GM21528 (cell line): ENCODE measurements around the gene GPR151.
A peak's percentile ranks its signal among the peaks of the same experiment; 100 is the strongest.
"Not testable (repeated sequence)": the region's sequence is repeated elsewhere in the genome, so short reads cannot be mapped to it uniquely, and the experiment has no call there.

Experiments used
- ATAC-seq: cut with Tn5 transposase; IDR thresholded peaks from one replicate; pipeline ENCODE4 v1.9.1; 2021; ENCODE audit warnings: mild to moderate bottlenecking, moderate library complexity; ENCODE audit not compliant: unreplicated experiment, low FRiP score

The GPR151 gene

DNA sequence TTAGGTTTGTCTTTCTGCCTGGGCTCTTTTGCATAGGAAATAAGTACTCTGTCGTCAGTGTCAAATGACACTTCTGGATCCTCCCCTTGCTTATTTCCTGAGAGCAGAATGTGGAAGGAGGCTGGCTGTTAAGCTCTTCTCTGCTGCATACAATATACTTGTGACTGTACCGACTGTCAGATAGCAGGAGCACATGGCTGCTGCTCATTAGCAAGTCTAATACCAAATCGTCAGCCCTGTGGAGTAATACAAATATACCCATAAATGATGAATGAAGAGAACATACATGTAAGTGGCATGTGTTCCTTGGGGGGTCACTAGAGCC is at the start of gene GPR151:
GPR151 (minus strand) TSS at position 40 of the 325 bp plus-strand sequence. CDS start 77 bp downstream, outside the sequence.
- ATAC-seq: no peak

DNA sequence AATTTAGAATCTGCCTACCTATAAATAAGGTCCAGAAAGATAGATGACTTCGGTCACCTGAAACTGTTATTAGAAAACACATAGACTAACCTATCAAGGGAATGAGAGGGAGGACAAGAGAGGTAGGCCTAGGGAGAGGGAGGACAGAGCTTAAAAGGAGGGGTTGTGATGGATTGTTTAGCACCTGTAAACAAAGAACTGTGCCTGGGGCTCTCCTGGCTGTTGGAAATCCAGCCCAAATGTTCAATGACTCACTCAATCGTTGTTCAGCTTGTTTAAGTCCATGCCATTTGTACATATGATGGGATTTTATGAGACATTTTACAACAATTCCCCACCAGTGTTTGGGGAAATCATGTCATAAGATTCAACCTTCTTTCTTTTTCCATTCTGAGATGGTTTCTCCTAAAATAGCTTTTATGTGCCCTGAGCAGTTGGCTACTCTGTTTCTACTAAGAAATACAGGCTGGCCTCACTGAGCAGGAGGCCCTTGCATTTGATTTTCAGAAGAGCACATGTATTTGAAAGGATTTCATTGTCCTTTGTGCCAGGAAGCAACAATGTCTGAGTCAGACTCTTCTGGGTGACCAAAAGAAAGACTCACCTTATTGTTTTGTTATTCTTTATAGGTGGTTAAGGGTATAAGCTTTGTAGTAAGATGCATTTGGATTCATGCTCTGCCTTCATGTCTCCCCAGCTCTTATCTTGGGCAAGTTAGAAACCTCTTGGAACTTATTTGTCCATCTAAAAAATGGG is 48.2 kb upstream of the GPR151 start:
- no peak for ATAC-seq

DNA sequence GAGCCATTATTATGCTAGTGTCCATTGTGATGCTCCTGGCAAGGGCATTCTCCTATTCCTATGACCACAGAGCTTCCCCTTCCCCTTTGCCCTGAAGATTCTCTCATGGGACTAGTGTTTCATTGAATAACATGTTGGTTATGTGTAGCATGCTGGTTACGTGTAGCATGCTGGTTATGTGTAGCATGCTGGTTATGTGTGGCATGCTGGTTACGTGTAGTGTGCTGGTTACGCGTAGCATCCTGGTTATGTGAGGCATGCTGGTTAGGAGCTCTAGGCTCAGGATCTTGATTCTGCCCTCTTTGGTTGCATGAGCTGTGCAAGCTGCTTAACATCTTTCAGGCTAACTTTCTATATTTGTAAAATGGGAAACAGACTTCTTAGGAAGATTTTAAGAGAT is 46.5 kb upstream of the GPR151 start:
- ATAC-seq: no peak

DNA sequence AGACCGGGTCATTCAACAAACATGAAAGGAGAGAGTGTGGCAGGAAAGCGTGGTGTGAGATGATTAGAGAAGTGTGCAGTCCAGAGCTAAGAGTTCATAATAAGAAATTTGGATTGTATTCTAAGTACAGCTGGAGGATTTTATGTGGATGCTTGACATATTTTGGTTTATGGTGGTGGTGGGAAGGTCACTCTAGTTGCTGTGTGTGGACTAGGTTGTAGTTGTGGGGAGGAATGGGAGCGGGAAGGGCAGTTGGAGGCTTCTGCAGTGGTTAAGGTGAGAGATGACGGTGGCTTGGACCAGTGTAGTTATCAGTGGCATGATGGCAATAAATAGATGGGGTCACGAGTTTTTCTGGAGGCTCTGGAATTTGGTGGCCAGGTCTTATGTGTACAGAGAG is 45.7 kb upstream of the GPR151 start:
- no peak for ATAC-seq

DNA sequence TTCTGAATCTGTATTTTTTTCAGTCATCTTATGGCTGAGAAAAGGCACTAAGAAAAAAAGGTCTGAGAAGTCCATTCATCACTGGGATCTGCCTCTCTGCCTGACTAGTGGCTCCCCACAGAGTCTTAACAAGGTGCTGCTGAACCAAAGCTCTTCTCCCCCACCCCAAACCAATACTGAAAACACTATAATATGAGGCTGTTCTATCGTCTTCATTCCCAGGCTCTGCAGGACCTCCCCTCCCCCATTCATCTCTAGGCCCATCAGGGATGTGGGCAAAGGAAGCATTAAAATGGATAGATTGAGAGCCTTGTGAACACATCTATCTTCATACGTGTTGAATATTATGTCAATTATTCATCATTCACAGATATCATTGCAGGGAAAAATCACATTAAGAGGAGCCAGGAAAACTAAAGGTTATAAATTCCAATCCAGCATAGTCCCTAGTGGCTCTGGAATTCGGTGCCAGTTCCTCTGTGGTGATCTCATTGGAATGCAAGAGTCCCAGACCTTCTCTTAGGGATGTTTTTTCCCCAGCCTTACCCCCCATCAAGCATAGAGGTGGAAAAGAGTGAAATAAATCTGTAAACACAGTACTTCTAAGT is 44.3 kb upstream of the GPR151 start:
- no peak for ATAC-seq

DNA sequence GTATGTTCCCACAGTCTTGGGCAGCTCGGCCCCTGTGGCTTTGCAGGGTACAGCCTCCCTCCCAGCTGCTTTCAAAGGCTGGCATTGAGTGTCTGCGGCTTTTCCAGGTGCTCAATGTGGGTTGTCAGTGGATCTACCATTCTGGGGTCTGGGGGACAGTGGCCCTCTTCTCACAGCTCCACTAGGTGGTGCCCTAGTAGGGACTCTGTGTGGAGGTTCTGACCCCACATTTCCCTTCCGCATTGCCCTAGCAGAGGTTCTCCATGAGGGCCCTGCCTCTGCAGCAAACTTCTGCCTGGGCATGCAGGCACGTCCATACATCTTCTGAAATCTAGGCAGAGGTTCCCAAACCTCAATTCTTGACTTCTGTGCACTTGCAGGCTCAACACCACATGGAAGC is 40.9 kb upstream of the GPR151 start:
- not testable (repeated sequence) for ATAC-seq

DNA sequence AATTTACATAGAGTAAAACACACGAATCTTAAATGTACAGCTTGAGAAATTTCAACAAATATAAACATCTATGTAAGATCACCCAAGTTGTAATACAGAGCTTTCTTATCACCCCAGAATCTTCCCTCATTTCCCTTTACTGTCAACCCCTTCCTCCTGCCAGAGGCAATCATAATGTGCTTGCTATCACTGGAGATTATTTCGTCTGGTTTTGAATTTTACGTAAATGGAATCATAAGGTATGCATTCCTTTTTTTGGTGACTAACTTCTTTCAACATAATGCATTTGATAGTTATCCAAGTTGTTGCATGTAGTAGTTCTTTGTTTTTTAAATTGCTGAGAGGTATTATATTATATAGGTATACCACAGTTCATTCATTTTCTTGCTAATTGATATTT is 37.5 kb upstream of the GPR151 start:
- no peak for ATAC-seq

DNA sequence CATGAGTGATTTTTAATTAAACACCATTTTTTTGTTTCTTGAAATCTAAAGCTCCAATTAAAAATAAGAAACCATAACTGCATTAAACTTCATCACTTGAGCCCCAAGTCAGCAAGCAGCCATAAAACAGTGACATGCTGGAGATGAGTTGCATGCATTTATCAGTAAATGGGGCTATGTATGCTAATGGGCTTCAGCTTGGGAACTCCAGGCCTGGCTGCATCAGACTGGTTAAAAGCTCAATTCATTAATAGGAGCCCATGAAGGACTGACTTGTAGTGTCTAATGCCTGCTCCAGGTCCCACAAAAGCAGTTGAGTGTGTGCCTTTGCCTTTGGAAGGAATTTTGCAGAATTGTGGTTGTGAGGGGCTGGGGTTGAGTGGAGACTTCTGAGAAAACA is 33.6 kb upstream of the GPR151 start:
- no peak for ATAC-seq

DNA sequence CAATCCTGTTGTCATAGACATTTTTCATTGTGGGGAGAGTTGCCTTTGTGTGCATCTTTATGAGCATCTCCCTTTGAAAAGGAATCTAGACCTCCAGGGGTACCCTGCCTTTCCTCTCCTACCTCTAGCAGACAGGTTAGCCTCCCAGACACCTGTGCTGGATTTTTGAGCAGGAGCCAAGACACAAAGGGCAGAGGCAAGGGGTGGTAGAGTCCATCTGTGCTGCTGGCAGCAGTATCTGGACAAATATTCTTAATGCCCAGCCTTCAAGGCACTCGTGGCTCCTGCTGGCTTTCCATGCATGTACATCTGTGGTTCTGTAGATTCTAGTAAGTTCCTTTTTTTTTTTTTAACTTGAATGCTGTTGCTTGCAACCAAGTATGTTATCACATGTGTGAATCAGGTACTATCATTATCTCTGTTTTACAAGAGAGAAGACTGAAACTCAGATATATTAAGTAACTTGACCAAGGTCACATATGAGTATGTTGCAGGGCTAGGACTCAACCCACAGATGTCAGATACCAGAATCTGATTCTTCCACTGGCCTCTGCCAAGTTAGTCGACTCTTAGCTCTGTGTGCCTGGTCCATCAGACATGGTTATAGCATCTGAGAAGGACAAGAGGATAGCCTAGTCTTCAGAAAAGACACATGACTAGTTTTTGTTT is 32.9 kb upstream of the GPR151 start:
- no peak for ATAC-seq

DNA sequence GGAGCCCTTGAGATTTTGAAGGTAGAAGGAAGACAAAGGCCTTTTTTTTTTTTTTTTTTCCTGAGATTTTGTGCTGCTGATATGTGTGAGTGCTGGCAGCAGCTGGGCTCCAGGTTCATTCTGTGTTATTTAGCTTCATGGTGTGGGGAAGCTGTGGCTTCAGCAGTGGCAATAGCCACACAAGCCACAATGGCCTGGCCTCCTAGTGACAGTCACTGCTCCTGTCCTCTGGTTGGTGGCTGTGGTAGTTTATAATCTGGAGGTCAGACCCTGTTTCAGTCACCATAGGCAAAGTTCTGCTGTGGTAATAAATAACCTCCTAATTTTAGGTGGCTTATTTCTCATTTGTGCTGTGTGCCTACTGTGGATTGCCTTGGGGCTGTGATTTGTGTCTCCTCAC is 28.2 kb upstream of the GPR151 start:
- ATAC-seq: no peak

DNA sequence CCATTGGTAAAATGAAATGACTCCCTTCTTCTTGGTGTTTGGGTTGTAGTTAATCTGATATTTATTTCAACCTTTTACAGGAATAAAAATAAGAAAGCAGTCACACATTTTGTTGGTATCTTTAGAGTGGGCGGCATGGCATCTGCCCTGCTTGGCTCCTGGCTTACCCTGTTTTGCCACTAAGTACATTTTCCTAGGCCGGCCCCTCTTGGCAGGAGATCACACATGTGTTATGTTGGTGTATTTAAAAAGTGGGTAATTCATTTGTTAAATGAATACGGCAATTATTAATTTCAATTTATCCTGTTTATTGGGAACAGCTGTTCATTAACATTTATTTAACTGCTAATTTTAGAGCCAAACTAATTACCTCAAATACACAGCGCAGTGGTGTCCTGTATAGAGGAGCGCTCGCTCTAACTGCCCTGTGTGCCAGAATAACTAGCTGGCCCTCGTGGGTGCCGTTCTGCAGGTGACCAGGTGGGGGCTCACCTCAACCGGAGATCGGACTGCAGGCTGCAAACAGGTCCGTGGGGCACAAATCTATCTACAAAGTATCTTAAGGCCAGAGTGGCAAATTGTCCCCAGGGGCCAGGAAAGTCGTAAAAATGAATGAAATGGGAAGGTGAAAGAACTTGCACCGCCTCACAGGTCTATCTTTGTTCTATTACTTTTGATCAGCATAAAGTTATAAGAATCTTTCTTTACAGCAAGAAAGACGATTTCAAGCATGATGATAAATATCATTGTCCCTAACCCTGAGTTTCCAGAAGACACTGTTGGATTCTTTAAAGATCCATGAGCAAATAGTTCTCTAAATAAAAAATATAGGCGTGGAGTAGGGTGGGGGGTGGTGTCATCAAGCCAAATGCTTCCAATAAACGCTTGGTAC is 26.2 kb upstream of the GPR151 start:
- peak; percentile 95 for ATAC-seq

DNA sequence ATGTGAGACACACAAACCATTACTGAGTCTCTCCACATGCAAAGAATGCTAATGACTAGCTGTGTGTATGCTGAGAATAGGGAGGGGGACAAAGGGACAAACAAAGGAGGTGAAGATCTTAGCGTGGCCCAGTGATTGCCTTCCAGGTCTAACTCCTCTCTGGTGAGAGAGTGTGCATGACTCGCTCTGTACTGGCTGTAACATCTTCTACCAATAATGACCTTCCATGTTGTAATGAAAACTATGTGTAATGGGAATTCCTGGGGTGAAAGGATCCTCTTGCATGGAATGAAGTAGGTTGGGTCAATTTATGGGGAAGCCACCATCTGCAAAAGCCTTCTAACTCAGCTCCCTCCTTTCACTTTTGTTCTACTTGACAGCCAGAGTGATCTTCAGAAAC is 24.4 kb upstream of the GPR151 start:
- ATAC-seq: no peak

DNA sequence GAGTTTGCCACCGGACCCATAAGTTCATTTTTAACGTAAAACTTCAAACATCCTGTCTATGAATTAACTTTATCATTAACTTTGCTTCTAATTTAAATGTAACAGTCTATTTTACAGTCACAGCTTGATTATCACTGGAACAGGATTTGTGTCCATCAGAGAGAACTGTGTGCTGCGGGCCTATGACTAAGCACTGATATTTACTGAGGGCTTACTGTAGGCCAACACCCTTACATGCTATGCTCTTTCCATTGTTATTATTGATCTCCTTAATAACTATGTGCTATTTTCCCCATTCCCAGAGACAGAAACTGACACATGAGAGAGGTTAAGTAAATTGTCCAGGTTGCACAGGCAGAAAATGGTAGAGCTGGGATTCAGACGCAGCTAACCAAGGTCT is 24.0 kb upstream of the GPR151 start:
- ATAC-seq: no peak

DNA sequence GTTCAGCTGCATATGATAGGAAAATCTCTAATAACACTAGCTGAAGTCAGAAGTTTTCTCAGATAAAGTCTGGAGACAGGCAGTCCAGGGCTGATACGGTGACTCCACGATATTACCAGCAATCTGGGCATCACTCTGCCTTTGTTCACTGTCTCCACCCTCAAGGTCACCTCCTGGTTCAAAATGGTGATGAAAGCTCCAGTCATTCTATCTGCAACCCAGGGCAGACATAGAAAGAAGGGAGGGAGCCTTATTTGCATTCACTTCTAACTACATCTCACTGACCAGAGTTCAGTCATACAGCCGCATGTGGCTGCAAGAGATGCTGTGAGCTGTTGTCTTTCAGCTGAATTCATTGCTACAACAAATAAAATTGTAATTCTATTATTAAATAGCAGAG is 22.4 kb upstream of the GPR151 start:
- no peak for ATAC-seq

DNA sequence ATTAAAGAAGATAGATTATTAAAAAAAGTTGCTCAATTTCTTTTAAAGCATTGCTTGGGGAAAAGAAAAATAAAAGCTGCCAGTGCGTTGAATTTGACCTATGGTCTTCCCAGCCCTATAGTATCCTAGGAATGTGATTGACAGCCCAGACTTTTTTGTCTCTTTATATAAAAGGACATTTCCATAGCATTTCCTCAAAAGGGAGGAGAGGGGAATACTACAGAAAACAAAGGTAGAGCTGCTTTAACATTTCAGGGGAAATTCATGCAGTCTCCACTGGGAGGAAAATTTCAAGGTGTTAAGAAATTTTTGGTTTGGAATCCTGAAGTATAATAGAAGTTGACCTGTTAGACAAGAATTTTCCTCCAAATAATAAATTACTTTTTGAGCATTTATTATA is 17.9 kb upstream of the GPR151 start:
- no peak for ATAC-seq

DNA sequence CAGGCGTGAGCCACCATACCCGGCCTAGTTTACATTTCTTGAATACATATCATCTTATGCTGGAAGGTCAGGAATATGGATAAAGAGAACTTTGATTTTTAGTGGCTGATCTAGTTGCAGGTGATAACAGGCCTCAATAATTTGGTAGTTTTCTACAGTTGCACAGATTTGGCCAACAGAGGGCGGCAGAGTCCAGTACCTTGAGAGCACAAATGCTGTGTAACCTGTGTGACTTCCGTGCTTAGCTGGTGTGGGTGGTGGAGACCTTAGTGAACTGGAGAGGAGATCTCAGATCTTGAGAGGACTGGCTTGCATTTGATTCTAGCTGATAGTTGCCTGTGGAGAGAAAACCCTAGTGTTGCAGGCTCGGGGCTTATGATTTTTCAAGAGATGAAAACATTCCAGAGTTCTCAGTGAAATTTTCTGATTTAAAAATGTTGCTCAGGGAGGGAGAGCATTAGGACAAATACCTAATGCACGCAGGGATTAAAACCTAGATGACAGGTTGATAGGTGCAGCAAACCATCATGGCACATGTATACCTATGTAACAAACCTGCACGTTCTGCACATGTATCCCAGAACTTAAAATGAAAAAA is 17.4 kb upstream of the GPR151 start:
- peak; percentile 93 for ATAC-seq

DNA sequence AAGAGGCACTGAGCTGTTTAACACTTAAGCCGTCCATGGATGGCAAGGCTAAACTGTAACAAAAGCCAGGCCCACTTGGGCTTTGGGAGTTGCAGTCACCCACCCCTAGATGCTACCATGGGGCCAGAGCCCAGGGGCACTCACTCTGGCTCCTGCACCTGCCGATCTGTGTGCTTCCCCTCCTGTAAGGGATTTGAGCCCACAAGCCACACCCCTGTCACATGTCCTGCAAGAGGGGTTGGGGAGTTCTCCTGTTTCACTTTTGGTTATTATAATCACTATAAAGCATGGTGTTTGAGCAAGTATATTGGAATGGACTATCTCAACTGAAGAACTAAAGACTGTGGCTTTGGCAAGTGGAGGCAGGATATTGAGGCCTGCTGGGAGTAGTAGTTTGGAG is 14.0 kb upstream of the GPR151 start:
- ATAC-seq: peak; percentile 74

DNA sequence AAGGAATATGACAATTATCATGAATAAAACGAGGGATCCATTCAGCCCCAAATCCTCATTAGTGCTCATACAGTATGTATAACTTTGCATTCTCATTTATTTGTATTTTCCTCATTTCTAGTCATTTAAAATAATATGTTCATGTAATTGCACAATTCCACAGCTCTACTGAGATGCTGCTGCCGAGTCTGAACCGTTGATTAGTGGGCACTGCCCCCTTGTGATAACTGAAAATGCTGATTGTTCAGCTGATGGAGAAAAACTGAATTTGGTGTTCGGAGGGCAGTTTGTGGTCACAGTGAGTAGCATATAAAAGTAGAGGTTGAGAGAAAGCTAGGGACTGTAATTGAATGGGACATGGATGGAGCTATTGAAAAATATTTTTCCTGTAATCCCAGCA is 12.2 kb upstream of the GPR151 start:
- no peak for ATAC-seq

DNA sequence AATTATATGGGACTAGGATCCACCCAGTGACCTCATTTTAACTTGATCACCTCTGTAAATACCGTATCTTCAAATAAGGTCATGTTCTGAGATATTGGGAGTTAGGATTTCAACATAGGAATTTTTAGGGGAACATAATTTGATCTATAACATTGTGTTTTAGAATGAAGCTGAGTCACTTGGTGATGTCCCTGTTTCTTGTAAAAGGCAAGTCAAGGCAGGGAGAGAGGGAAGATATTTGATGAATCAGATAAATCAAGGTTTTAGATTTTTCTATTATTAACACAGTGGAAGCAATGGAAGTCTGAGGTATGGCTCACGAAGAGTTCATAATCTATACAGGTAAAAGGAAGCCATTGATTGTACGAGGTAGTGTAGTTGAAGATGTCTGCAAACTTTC is 11.8 kb upstream of the GPR151 start:
- no peak for ATAC-seq

DNA sequence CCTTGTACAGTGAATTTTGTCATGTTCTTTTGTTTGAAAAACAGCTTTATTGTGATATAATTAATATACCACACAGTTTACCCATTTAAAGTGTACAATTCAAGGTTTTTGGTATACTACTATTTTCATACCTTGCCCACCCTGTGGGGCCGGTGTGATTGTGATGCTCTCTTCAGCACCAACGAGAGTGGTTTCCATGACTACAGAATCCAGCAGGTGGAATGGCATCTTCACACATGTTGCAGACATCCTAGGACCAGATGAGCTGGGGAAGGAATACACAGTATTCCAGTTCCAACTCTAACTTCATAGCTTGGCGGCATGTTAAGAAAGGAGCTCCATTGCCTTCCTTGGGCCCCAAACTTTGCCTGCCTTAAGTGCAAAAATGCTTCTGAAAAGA is 7.7 kb upstream of the GPR151 start:
- ATAC-seq: no peak
